ENCODE results near the gene HEATR9.

GRCh38 chr17:35889818-35890773, 21.4 kb upstream of the HEATR9 start:
- TF ChIP-seq, protein P1, sequence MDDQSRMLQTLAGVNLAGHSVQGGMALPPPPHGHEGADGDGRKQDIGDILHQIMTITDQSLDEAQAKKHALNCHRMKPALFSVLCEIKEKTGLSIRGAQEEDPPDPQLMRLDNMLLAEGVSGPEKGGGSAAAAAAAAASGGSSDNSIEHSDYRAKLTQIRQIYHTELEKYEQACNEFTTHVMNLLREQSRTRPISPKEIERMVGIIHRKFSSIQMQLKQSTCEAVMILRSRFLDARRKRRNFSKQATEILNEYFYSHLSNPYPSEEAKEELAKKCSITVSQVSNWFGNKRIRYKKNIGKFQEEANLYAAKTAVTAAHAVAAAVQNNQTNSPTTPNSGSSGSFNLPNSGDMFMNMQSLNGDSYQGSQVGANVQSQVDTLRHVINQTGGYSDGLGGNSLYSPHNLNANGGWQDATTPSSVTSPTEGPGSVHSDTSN (CRISPR knock-in tag; IDR thresholded peaks at IDR 0.05; ENCODE audit: borderline replicate concordance), result no peak
- no peak for TF ChIP-seq MAFF (IDR thresholded peaks at IDR 0.05; ENCODE audit: low read depth, low read length)
- TF ChIP-seq, protein P2, sequence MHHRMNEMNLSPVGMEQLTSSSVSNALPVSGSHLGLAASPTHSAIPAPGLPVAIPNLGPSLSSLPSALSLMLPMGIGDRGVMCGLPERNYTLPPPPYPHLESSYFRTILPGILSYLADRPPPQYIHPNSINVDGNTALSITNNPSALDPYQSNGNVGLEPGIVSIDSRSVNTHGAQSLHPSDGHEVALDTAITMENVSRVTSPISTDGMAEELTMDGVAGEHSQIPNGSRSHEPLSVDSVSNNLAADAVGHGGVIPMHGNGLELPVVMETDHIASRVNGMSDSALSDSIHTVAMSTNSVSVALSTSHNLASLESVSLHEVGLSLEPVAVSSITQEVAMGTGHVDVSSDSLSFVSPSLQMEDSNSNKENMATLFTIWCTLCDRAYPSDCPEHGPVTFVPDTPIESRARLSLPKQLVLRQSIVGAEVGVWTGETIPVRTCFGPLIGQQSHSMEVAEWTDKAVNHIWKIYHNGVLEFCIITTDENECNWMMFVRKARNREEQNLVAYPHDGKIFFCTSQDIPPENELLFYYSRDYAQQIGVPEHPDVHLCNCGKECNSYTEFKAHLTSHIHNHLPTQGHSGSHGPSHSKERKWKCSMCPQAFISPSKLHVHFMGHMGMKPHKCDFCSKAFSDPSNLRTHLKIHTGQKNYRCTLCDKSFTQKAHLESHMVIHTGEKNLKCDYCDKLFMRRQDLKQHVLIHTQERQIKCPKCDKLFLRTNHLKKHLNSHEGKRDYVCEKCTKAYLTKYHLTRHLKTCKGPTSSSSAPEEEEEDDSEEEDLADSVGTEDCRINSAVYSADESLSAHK (CRISPR knock-in tag; IDR thresholded peaks at IDR 0.05; ENCODE audit: borderline replicate concordance), result no peak
- no peak for TF ChIP-seq POLR2A (IDR thresholded peaks at IDR 0.05; ENCODE audit: insufficient read depth in 1 of 2, low read depth in 2 of 2, low read length in 2 of 2)

Data from HepG2 (cell line).